Measurements from ENCODE around the gene SLC22A7. TPM values are rescaled to one million over a fixed set of nuclear protein-coding genes. Genes with fewer than 3 reads are reported as not detected.

Gene SLC22A7
- total RNA-seq, 2 donors from 2014 or later = not detected

- Histone ChIP-seq H3K27me3 (no peaks in the 10 kb centered on the region), H3K27ac (no peak overlapping the region), H3K4me1 (peaks cover 14% of the 10 kb centered on the region), H3K4me3 (no peak overlapping the region), H3K36me3 (replicated peaks in 1 of 2; ENCODE audit: insufficient read depth in 1 of 2, low read depth in 2 of 2) (no peaks in the 10 kb centered on the region), H3K9me3 (no peaks in the 10 kb centered on the region)
- TF ChIP-seq CTCF (IDR thresholded peaks at IDR 0.05) = no peak
- TF ChIP-seq POLR2A (IDR thresholded peaks at IDR 0.05) = no peak
- DNase-seq = no peak
- intact Hi-C loops (cut with DNase I) = no loop called here
- ATAC-seq = no peak
Measured at GRCh38 chr6:43310624-43311023, 12.6 kb downstream of the SLC22A7 start.

GRCh38 chr6:43311666-43312065 lies 13.6 kb downstream of the SLC22A7 start:
- Histone ChIP-seq H3K27me3 (no peaks in the 10 kb centered on the region), H3K27ac (no peak overlapping the region), H3K4me1 (peaks cover 14% of the 10 kb centered on the region), H3K9me3 (no peaks in the 10 kb centered on the region), H3K4me3 (no peak overlapping the region), H3K36me3 (replicated peaks in 1 of 2; ENCODE audit: insufficient read depth in 1 of 2, low read depth in 2 of 2) (no peaks in the 10 kb centered on the region)
- intact Hi-C loops (cut with DNase I) = no loop called here
- WGBS, 2 donors = 65 to 68% methylated on average over 3 of the region's 3 CpGs
- ATAC-seq (no peak), DNase-seq (no peak)
- TF ChIP-seq POLR2A (IDR thresholded peaks at IDR 0.05) = no peak
- TF ChIP-seq CTCF (IDR thresholded peaks at IDR 0.05) = no peak

- WGBS, 2 donors = 93 to 100% methylated on average over 1 of the region's 1 CpG
- intact Hi-C loops (cut with DNase I) = no loop called here
- no peak overlapping the region for H3K27ac ChIP-seq
- no peak overlapping the region for H3K4me3 ChIP-seq
- no peak for ATAC-seq
- H3K4me1 ChIP-seq = peaks cover 5% of the 10 kb centered on the region
- no peaks in the 10 kb centered on the region for H3K27me3 ChIP-seq
- DNase-seq = no peak
- TF ChIP-seq CTCF (IDR thresholded peaks at IDR 0.05) (no peak), POLR2A (IDR thresholded peaks at IDR 0.05) (no peak)
- H3K36me3 ChIP-seq (replicated peaks in 1 of 2; ENCODE audit: insufficient read depth in 1 of 2, low read depth in 2 of 2) = no peaks in the 10 kb centered on the region
- no peaks in the 10 kb centered on the region for H3K9me3 ChIP-seq
Measured at GRCh38 chr6:43313813-43314212, 15.8 kb downstream of the SLC22A7 start.

- Histone ChIP-seq H3K4me3 (no peak overlapping the region), H3K36me3 (replicated peaks in 1 of 2; ENCODE audit: insufficient read depth in 1 of 2, low read depth in 2 of 2) (no peaks in the 10 kb centered on the region), H3K9me3 (no peaks in the 10 kb centered on the region), H3K4me1 (no peaks in the 10 kb centered on the region), H3K27me3 (no peaks in the 10 kb centered on the region), H3K27ac (no peak overlapping the region)
- 76 to 91% methylated on average over 2 of the region's 2 CpGs for WGBS, 2 donors
- DNase-seq = no peak
- TF ChIP-seq POLR2A (IDR thresholded peaks at IDR 0.05) (no peak), CTCF (IDR thresholded peaks at IDR 0.05) (no peak)
- intact Hi-C loops (cut with DNase I) = no loop called here
- no peak for ATAC-seq
Measured at GRCh38 chr6:43318011-43318410, 20.0 kb downstream of the SLC22A7 start.

GRCh38 chr6:43325876-43326275 lies 27.8 kb downstream of the SLC22A7 start:
- DNase-seq = no peak
- no peak for TF ChIP-seq CTCF (IDR thresholded peaks at IDR 0.05)
- H3K27ac ChIP-seq = no peak overlapping the region
- no peaks in the 10 kb centered on the region for H3K36me3 ChIP-seq (replicated peaks in 1 of 2; ENCODE audit: insufficient read depth in 1 of 2, low read depth in 2 of 2)
- H3K9me3 ChIP-seq = no peaks in the 10 kb centered on the region
- peaks cover 7% of the 10 kb centered on the region for H3K4me1 ChIP-seq
- intact Hi-C loops (cut with DNase I) = no loop called here
- ATAC-seq = no peak
- no peak overlapping the region for H3K4me3 ChIP-seq
- no peaks in the 10 kb centered on the region for H3K27me3 ChIP-seq
- WGBS, 2 donors = 38 to 42% methylated on average over 1 of the region's 1 CpG
